Activated CD4-positive, alpha-beta T cell treated with anti-CD3 and anti-CD28 coated beads, Interleukin-2, amount 10 ng/mL, durations not matched to agents 7 days and 5 days (primary cell): ENCODE data around the gene DGKD. TPM values are rescaled to one million over a fixed set of nuclear protein-coding genes. Genes with fewer than 3 reads are reported as not detected.

Source experiments
- CTCF ChIA-PET: fragments of 350-600 bp; sonication (Branson Sonifier 250); formaldehyde crosslinking; loops from one replicate; lab custom pipeline; 2021; ENCODE audit warnings: antibody characterized with exemption; lab: Charles Lee
- POLR2A ChIA-PET: fragments of 350-600 bp; sonication (Branson Sonifier 250); formaldehyde crosslinking; loops from one replicate; lab custom pipeline; 2021; ENCODE audit warnings: antibody characterized with exemption; lab: Charles Lee
- DNase-seq: peaks from one replicate; pipeline ENCODE4 v3.0.0-alpha.2; 2020
- H3K27ac Mint-ChIP-seq: one replicate; pipeline ENCODE4 v1.8.0; 2021; ENCODE audit warnings: mild to moderate bottlenecking, moderate library complexity, mixed read lengths
- H3K27me3 Mint-ChIP-seq: one replicate; pipeline ENCODE4 v1.8.0; 2021; ENCODE audit warnings: mixed read lengths
- H3K36me3 Mint-ChIP-seq: one replicate; pipeline ENCODE4 v1.8.0; 2021; ENCODE audit warnings: low read depth, mixed read lengths
- H3K4me1 Mint-ChIP-seq: one replicate; pipeline ENCODE4 v1.8.0; 2021; ENCODE audit warnings: mixed read lengths
- H3K4me3 Mint-ChIP-seq: one replicate; pipeline ENCODE4 v1.8.0; 2021; ENCODE audit warnings: mild to moderate bottlenecking, moderate library complexity, mixed read lengths
- H3K9me3 Mint-ChIP-seq: one replicate; pipeline ENCODE4 v1.8.0; 2021; ENCODE audit warnings: mixed read lengths
- total RNA-seq, 2 experiments: library from RNA; stranded (reverse); gene quantifications; one replicate each; pipeline ENCODE4 v1.2.3, GENCODE V29; 2021

DGKD gene
- total RNA-seq, 2 experiments from 2014 or later, result 84.1 to 97.5 TPM

GRCh38 chr2:233446606-233447305, 92.5 kb downstream of the DGKD start:
- no peak for DNase-seq
- CTCF ChIA-PET, result interaction anchor here (0.6 kb wide), 1 partner anchor 348 kb away, joined by 3 read pairs; no protein-coding TSS in a partner anchor
- Mint-ChIP-seq H3K4me1 (peaks cover 20% of the 10 kb centered on the region), H3K27me3 (no peaks in the 10 kb centered on the region), H3K27ac (no peak overlapping the region), H3K4me3 (no peak overlapping the region), H3K36me3 (peaks cover 42% of the 10 kb centered on the region), H3K9me3 (no peaks in the 10 kb centered on the region)
- POLR2A ChIA-PET, result no interaction called here

GRCh38 chr2:233447506-233448219, 93.4 kb downstream of the DGKD start:
- Mint-ChIP-seq H3K27me3 (no peaks in the 10 kb centered on the region), H3K9me3 (no peaks in the 10 kb centered on the region), H3K4me3 (no peak overlapping the region), H3K27ac (no peak overlapping the region), H3K4me1 (peaks cover 14% of the 10 kb centered on the region), H3K36me3 (peaks cover 43% of the 10 kb centered on the region)
- ChIA-PET CTCF (interaction anchor here (0.6 to 1.3 kb wide), 5 partner anchors 9 to 349 kb away, joined by 3 to 6 read pairs (median 3); no protein-coding TSS in a partner anchor), POLR2A (interaction anchor here (0.6 kb wide), 1 partner anchor 60 kb away, joined by 6 read pairs; no protein-coding TSS in a partner anchor)
- DNase-seq, result no peak

GRCh38 chr2:233448220-233448559, 93.9 kb downstream of the DGKD start:
- no peaks in the 10 kb centered on the region for H3K9me3 Mint-ChIP-seq
- H3K27ac Mint-ChIP-seq, result no peak overlapping the region
- H3K36me3 Mint-ChIP-seq, result peaks cover 44% of the 10 kb centered on the region
- peaks cover 12% of the 10 kb centered on the region for H3K4me1 Mint-ChIP-seq
- H3K27me3 Mint-ChIP-seq, result no peaks in the 10 kb centered on the region
- ChIA-PET CTCF (interaction anchor here (1.1 to 1.5 kb wide), 5 partner anchors 9 to 44 kb away, joined by 3 to 6 read pairs (median 4); no protein-coding TSS in a partner anchor), POLR2A (no interaction called here)
- no peak for DNase-seq
- H3K4me3 Mint-ChIP-seq, result no peak overlapping the region

- Mint-ChIP-seq H3K4me1 (peaks cover 8% of the 10 kb centered on the region), H3K4me3 (no peak overlapping the region), H3K27me3 (no peaks in the 10 kb centered on the region), H3K9me3 (no peaks in the 10 kb centered on the region), H3K27ac (no peak overlapping the region), H3K36me3 (peaks cover 43% of the 10 kb centered on the region)
- no peak for DNase-seq
- CTCF ChIA-PET, result interaction anchor here (1.1 to 1.5 kb wide), 5 partner anchors 8 to 44 kb away, joined by 3 to 6 read pairs (median 4); no protein-coding TSS in a partner anchor
- POLR2A ChIA-PET, result no interaction called here
Observed at GRCh38 chr2:233448575-233448974, 94.3 kb downstream of the DGKD start.

GRCh38 chr2:233449081-233449901, 95.0 kb downstream of the DGKD start:
- Mint-ChIP-seq H3K27ac (no peak overlapping the region), H3K27me3 (no peaks in the 10 kb centered on the region), H3K36me3 (peaks cover 46% of the 10 kb centered on the region), H3K4me1 (peaks cover 3% of the 10 kb centered on the region), H3K9me3 (no peaks in the 10 kb centered on the region), H3K4me3 (no peak overlapping the region)
- DNase-seq, result no peak
- CTCF ChIA-PET, result interaction anchor here (1.5 kb wide), 1 partner anchor 45 kb away, joined by 6 read pairs; no protein-coding TSS in a partner anchor
- POLR2A ChIA-PET, result no interaction called here

GRCh38 chr2:233449921-233450863, 95.9 kb downstream of the DGKD start:
- H3K27me3 Mint-ChIP-seq, result no peaks in the 10 kb centered on the region
- no peak overlapping the region for H3K27ac Mint-ChIP-seq
- H3K4me1 Mint-ChIP-seq, result peaks cover 3% of the 10 kb centered on the region
- no peak overlapping the region for H3K4me3 Mint-ChIP-seq
- no peaks in the 10 kb centered on the region for H3K9me3 Mint-ChIP-seq
- CTCF ChIA-PET, result no interaction called here
- no peak for DNase-seq
- POLR2A ChIA-PET, result no interaction called here
- peaks cover 43% of the 10 kb centered on the region for H3K36me3 Mint-ChIP-seq

GRCh38 chr2:233450864-233451575, 96.7 kb downstream of the DGKD start:
- POLR2A ChIA-PET, result no interaction called here
- Mint-ChIP-seq H3K9me3 (no peaks in the 10 kb centered on the region), H3K27me3 (no peaks in the 10 kb centered on the region), H3K36me3 (peaks cover 46% of the 10 kb centered on the region), H3K4me3 (no peak overlapping the region), H3K4me1 (peaks cover 3% of the 10 kb centered on the region), H3K27ac (no peak overlapping the region)
- CTCF ChIA-PET, result interaction anchor here (0.7 kb wide), 1 partner anchor 8 kb away, joined by 3 read pairs; no protein-coding TSS in a partner anchor
- DNase-seq, result no peak

- no peak overlapping the region for H3K4me3 Mint-ChIP-seq
- DNase-seq, result no peak
- no peak overlapping the region for H3K27ac Mint-ChIP-seq
- H3K36me3 Mint-ChIP-seq, result peaks cover 49% of the 10 kb centered on the region
- ChIA-PET POLR2A (no interaction called here), CTCF (interaction anchor here (0.7 to 2.0 kb wide), 3 partner anchors 8 to 48 kb away, joined by 3 to 12 read pairs (median 5); no protein-coding TSS in a partner anchor)
- no peaks in the 10 kb centered on the region for H3K27me3 Mint-ChIP-seq
- peaks cover 3% of the 10 kb centered on the region for H3K4me1 Mint-ChIP-seq
- H3K9me3 Mint-ChIP-seq, result no peaks in the 10 kb centered on the region
Observed at GRCh38 chr2:233451950-233452349, 97.7 kb downstream of the DGKD start.

GRCh38 chr2:233453111-233453915, 99.0 kb downstream of the DGKD start:
- H3K36me3 Mint-ChIP-seq, result peaks cover 58% of the 10 kb centered on the region
- H3K4me3 Mint-ChIP-seq, result no peak overlapping the region
- ChIA-PET CTCF (interaction anchor here (0.6 to 2.0 kb wide), 3 partner anchors 10 to 220 kb away, joined by 3 to 12 read pairs (median 5); no protein-coding TSS in a partner anchor), POLR2A (no interaction called here)
- no peaks in the 10 kb centered on the region for H3K9me3 Mint-ChIP-seq
- DNase-seq, result no peak
- peaks cover under 1% of the 10 kb centered on the region for H3K4me1 Mint-ChIP-seq
- H3K27me3 Mint-ChIP-seq, result no peaks in the 10 kb centered on the region
- no peak overlapping the region for H3K27ac Mint-ChIP-seq

- no peak overlapping the region for H3K27ac Mint-ChIP-seq
- peaks cover 54% of the 10 kb centered on the region for H3K36me3 Mint-ChIP-seq
- no peaks in the 10 kb centered on the region for H3K4me1 Mint-ChIP-seq
- no peak for DNase-seq
- H3K9me3 Mint-ChIP-seq, result no peaks in the 10 kb centered on the region
- no peaks in the 10 kb centered on the region for H3K27me3 Mint-ChIP-seq
- H3K4me3 Mint-ChIP-seq, result no peak overlapping the region
- CTCF ChIA-PET, result interaction anchor here (2.0 kb wide), 1 partner anchor 10 kb away, joined by 12 read pairs; no protein-coding TSS in a partner anchor
- POLR2A ChIA-PET, result no interaction called here
Observed at GRCh38 chr2:233453916-233454315, 99.6 kb downstream of the DGKD start.
